ENCODE data around the gene MRGPRG.
"Not testable (repeated sequence)": the region's sequence is repeated elsewhere in the genome, so short reads cannot be mapped to it uniquely, and the experiment has no call there.

MRGPRG gene

GRCh38 chr11:3170756-3171650, 47.6 kb downstream of the MRGPRG start:
- TF ChIP-seq CTCF (IDR thresholded peaks at IDR 0.05; ENCODE audit: low read depth, low read length, poor library complexity, severe bottlenecking) (no peak), EZH2phosphoT487 (IDR thresholded peaks at IDR 0.05; ENCODE audit: borderline replicate concordance, low read length) (no peak)
- H4K20me1 ChIP-seq (ENCODE audit: control insufficient read depth, insufficient read depth, low read depth, low read length): no peaks in the 10 kb centered on the region
- no peak overlapping the region for H3K27ac ChIP-seq (ENCODE audit: low read depth, low read length)
- no peak overlapping the region for H3K4me3 ChIP-seq (ENCODE audit: low read length)
- no peaks in the 10 kb centered on the region for H3K79me2 ChIP-seq (ENCODE audit: control insufficient read depth, low read length)
- H3K4me1 ChIP-seq (ENCODE audit: control insufficient read depth, low read length): no peaks in the 10 kb centered on the region
- H3K9me2 ChIP-seq (replicated peaks; ENCODE audit: control insufficient read depth, low read length): no peaks in the 10 kb centered on the region
- no peak overlapping the region for H3K4me2 ChIP-seq (ENCODE audit: low read length)
- H3K9me3 ChIP-seq (ENCODE audit: control insufficient read depth, insufficient read depth, low read length): peaks cover 6% of the 10 kb centered on the region
- no peaks in the 10 kb centered on the region for H3K36me3 ChIP-seq (ENCODE audit: control insufficient read depth, low read length)
- H3K27me3 ChIP-seq (ENCODE audit: control insufficient read depth, low read length): no peaks in the 10 kb centered on the region
- no peaks in the 10 kb centered on the region for H3F3A ChIP-seq (ENCODE audit: control insufficient read depth, insufficient read depth)

GRCh38 chr11:3170044-3170755, 48.4 kb downstream of the MRGPRG start:
- Histone ChIP-seq H3K4me2 (ENCODE audit: low read length) (no peak overlapping the region), H3K4me1 (ENCODE audit: control insufficient read depth, low read length) (no peaks in the 10 kb centered on the region)

GRCh38 chr11:3169255-3170043, 49.2 kb downstream of the MRGPRG start:
- no peaks in the 10 kb centered on the region for H3F3A ChIP-seq (ENCODE audit: control insufficient read depth, insufficient read depth)
- no peak overlapping the region for H3K4me3 ChIP-seq (ENCODE audit: low read length)
- H3K27ac ChIP-seq (ENCODE audit: low read depth, low read length): no peak overlapping the region

More at GRCh38 chr11:3170044-3170755, 48.4 kb downstream of the MRGPRG start:
- TF ChIP-seq CTCF (IDR thresholded peaks at IDR 0.05; ENCODE audit: low read depth, low read length, poor library complexity, severe bottlenecking): no peak
- TF ChIP-seq EZH2phosphoT487 (IDR thresholded peaks at IDR 0.05; ENCODE audit: borderline replicate concordance, low read length): no peak
- Histone ChIP-seq H3F3A (ENCODE audit: control insufficient read depth, insufficient read depth) (no peaks in the 10 kb centered on the region), H3K79me2 (ENCODE audit: control insufficient read depth, low read length) (no peaks in the 10 kb centered on the region), H3K4me3 (ENCODE audit: low read length) (no peak overlapping the region), H3K27ac (ENCODE audit: low read depth, low read length) (no peak overlapping the region), H3K9me3 (ENCODE audit: control insufficient read depth, insufficient read depth, low read length) (no peaks in the 10 kb centered on the region; the same call in 1 of the 2 replicates), H3K27me3 (ENCODE audit: control insufficient read depth, low read length) (no peaks in the 10 kb centered on the region), H3K36me3 (ENCODE audit: control insufficient read depth, low read length) (no peaks in the 10 kb centered on the region), H3K9me2 (replicated peaks; ENCODE audit: control insufficient read depth, low read length) (no peaks in the 10 kb centered on the region), H4K20me1 (ENCODE audit: control insufficient read depth, insufficient read depth, low read depth, low read length) (no peaks in the 10 kb centered on the region)

GRCh38 chr11:3168742-3169254, 49.8 kb downstream of the MRGPRG start:
- H3K9me3 ChIP-seq (ENCODE audit: control insufficient read depth, insufficient read depth, low read length); H3K36me3 ChIP-seq (ENCODE audit: control insufficient read depth, low read length); H3K4me2 ChIP-seq (ENCODE audit: low read length); H3K79me2 ChIP-seq (ENCODE audit: control insufficient read depth, low read length); H3K4me3 ChIP-seq (ENCODE audit: low read length); H3K9me2 ChIP-seq (replicated peaks; ENCODE audit: control insufficient read depth, low read length); H3F3A ChIP-seq (ENCODE audit: control insufficient read depth, insufficient read depth); H3K27me3 ChIP-seq (ENCODE audit: control insufficient read depth, low read length); H3K4me1 ChIP-seq (ENCODE audit: control insufficient read depth, low read length); H3K27ac ChIP-seq (ENCODE audit: low read depth, low read length); H4K20me1 ChIP-seq (ENCODE audit: control insufficient read depth, insufficient read depth, low read depth, low read length): not testable (repeated sequence)

More at GRCh38 chr11:3169255-3170043, 49.2 kb downstream of the MRGPRG start:
- no peaks in the 10 kb centered on the region for H3K27me3 ChIP-seq (ENCODE audit: control insufficient read depth, low read length)
- no peaks in the 10 kb centered on the region for H3K9me2 ChIP-seq (replicated peaks; ENCODE audit: control insufficient read depth, low read length)
- H3K4me1 ChIP-seq (ENCODE audit: control insufficient read depth, low read length): no peaks in the 10 kb centered on the region
- H3K4me2 ChIP-seq (ENCODE audit: low read length): no peak overlapping the region
- H3K79me2 ChIP-seq (ENCODE audit: control insufficient read depth, low read length): no peaks in the 10 kb centered on the region
- H3K9me3 ChIP-seq (ENCODE audit: control insufficient read depth, insufficient read depth, low read length): no peaks in the 10 kb centered on the region; the same call in 1 of the 2 replicates
- TF ChIP-seq EZH2phosphoT487 (IDR thresholded peaks at IDR 0.05; ENCODE audit: borderline replicate concordance, low read length) (no peak), CTCF (IDR thresholded peaks at IDR 0.05; ENCODE audit: low read depth, low read length, poor library complexity, severe bottlenecking) (no peak)
- no peaks in the 10 kb centered on the region for H4K20me1 ChIP-seq (ENCODE audit: control insufficient read depth, insufficient read depth, low read depth, low read length)
- H3K36me3 ChIP-seq (ENCODE audit: control insufficient read depth, low read length): no peaks in the 10 kb centered on the region
